A549 treated with CORT108297 at 1 μM for 4 hours (cell line): ENCODE measurements around the gene TPST2. TPM values are rescaled to one million over a fixed set of nuclear protein-coding genes. Genes with fewer than 3 reads are reported as not detected.

ENCODE experiments used
- total RNA-seq: library from RNA; stranded (reverse); fragments of 200-300 nt; extraction: Qiagen RNA extraction; gene quantifications from 5 replicates; pipeline ENCODE4 v1.2.3, GENCODE V29; 2022

TPST2 gene
- total RNA-seq: 9.0 to 13.9 TPM (median 12.3 TPM) in 5 replicates

GRCh38 chr22:26589845-26590736 lies at the start of gene TPST2:
Gene TPST2 (minus strand): TSS chr22:26590132. CDS start chr22:26541630, 48,502 bp downstream.

GRCh38 chr22:26621663-26622062 lies 31.7 kb upstream of the TPST2 start, which contains the start of gene CRYBA4:
Gene CRYBA4 (plus strand): TSS chr22:26621963. CDS start chr22:26622597, 634 bp downstream.

GRCh38 chr22:26617271-26618199 lies 27.6 kb upstream of the TPST2 start, which contains the start of gene CRYBB1:
Gene CRYBB1 (minus strand): TSS chr22:26618027. CDS start chr22:26616319, 1,708 bp downstream.

GRCh38 chr22:26512149-26512793 lies 77.7 kb downstream of the TPST2 start, which contains the start of gene TFIP11:
Gene TFIP11 (minus strand): TSS chr22:26512473. CDS start chr22:26510272, 2,201 bp downstream.

GRCh38 chr22:26483439-26484359 lies 106.2 kb downstream of the TPST2 start, which contains the start of the genes HPS4 and SRRD:
Gene HPS4 (minus strand): TSS chr22:26483783. CDS start chr22:26481762, 2,021 bp downstream.
Gene SRRD (plus strand): TSS chr22:26483877. CDS start chr22:26483891, 14 bp downstream.

Other genes starting within 250 kb of the TPST2 start
- gene ASPHD2, start 160.9 kb downstream of the TPST2 start, total RNA-seq: 0.71 to 1.5 TPM (median 1.4 TPM) in 5 replicates
- gene HPS4, start 106.3 kb downstream of the TPST2 start, total RNA-seq: 14.5 to 15.9 TPM (median 15.6 TPM) in 5 replicates
- 19.5 to 23.8 TPM (median 20.7 TPM) in 5 replicates for gene SRRD, start 106.3 kb downstream of the TPST2 start, total RNA-seq
- gene TFIP11, start 77.7 kb downstream of the TPST2 start, total RNA-seq: 21.5 to 23.5 TPM (median 22.1 TPM) in 5 replicates
- gene CRYBB1, start 27.9 kb upstream of the TPST2 start, total RNA-seq: 0.16 TPM in 1 of 5 replicates, not detected in the others
- not detected in 5 replicates for gene CRYBA4, start 31.8 kb upstream of the TPST2 start, total RNA-seq
- gene MIAT, start 67.5 kb upstream of the TPST2 start, total RNA-seq: 0.24 to 0.48 TPM (median 0.29 TPM) in 5 replicates